HK-2 (cell line): ENCODE measurements around the gene IGSF6.

ENCODE experiments used
- DNase-seq: peaks from one replicate; pipeline ENCODE4 v3.0.0-alpha.2; 2018; ENCODE audit not compliant: unreplicated experiment

IGSF6 gene

DNA sequence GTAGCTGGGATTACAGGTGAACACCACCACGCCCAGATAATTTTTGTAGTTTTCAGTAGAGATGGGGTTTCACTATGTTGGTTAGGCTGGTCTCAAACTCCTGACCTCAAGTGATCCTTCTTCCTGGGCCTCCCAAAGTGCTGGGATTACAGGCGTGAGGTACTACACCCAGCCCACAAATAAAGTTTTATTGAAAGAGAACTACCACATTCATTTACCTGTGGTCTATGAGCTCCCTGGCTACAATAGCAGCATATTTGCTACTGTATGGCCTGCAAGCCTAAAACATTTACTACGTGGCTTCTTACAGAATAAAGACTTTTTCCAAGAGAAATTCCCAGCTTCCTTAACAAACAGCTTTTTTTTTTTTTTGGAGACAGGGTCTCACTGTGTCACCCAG is 49.6 kb downstream of the IGSF6 start:
- DNase-seq: no peak

DNA sequence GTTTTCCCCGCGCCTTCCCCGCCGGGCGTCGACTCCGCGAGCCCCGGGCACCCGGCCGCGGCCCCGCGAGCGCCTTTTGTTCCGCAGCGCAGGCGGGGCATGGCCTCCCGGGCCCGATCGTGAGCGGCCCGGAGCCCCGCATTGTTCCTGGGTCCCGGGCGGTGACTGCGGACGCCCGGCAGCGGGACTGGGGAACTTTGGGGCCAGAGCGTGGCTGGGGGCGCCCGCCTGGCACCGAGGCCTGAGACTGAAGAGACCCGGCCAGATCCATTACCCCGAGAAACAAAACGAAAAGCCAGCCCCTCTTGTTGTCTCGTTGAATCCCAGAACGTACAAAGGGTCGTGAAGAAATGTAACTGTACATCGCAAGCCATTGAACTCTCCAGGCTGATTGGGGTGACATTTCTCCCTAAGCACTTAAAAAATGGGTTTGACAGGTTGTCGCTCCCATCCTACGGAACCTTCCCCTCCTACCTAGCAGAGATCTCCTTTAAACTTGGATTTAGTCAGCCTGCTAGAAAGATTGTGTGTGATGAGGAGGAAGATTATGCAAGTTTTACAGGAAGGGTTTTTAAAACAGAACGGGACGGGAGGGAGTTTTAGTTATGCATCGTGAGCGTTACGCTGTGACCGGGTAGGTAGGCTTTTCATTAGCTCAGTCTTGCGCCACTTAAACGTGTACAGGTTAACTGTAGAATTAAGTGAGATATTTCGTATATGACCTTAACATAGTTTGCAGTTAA is 52.2 kb downstream of the IGSF6 start:
- DNase-seq: peak; percentile 6

DNA sequence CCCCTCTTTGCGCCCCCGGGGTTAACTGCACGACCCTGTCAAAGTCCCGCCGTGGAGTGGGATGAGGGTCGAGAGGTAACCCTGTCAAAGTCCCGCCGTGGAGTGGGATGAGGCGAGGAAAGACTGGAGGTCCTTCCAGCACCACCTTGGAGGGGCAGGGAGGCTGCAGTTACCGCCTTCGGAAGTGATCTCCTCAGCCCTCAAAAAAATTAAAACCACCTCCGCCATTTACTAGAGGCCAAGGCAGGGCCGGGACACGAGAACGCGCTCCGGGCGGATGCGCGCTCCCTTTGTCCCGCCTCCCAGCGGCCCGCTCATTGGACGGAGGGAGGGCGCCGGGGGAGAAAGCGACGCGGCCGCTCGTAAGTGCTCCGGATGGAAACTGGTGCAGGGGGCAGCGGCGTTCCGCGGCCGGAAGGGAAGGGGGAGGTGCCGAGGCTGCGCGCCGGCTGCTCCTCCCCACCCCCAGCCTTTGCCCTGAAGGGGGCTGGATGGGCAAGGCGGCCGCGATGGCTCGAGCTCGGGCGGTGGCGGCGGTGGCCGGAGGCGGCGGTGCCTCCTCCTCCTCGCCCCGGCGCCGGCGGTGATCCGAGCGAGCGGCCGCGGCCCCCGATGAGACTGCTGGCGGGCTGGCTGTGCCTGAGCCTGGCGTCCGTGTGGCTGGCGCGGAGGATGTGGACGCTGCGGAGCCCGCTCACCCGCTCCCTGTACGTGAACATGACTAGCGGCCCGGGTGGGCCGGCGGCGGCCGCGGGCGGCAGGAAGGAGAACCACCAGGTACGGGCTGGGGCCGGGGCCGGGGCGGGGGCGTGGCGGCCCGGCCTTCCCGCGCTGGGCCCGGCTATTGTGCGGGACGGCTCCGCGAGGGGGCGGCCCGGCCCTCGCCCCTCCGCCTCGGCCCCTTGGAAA is 53.0 kb downstream of the IGSF6 start, which contains the start of gene METTL9:
TSS of gene METTL9 (plus strand) at position 456 of the 909 bp plus-strand sequence. CDS start at position 613, 157 bp downstream.
- DNase-seq: peak; percentile 88

DNA sequence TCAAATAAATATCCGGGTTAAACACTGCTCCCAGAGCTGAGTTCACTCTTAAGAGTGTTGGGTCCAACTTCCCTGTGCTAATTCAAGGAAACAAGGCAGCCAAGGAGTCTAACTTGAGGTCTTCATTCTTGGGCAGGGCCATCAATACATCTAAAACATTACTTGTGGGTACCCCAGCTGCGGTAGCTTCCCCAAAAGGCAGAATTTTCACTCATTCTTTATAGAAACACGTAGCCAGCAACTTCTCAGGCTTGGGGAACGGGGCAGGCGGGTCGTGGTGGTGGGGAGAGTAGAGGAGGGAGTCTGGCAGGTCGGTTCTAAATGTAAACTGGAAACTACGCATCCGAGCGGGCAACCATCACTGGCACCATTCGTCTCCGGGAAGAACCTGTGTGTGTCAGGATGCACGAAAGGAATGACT is 53.7 kb downstream of the IGSF6 start:
- DNase-seq: no peak

DNA sequence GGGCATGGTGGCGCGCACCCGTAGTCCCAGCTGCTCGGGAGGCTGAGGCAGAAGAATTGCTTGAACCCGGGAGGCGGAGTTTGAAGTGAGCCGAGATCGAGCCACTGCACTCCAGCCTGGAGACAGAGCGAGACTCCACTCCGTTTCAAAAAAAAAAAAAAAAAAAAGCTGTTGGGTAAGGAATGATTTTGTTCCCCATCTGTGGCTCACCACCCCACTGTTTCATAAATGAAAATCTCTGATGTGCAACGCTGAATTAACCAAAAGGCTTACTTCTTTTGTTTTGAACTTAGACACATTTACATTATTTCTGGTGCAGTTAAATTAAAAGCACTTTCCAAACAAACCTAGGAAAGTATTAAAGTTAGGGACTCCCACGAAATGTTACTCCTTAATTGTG is 54.2 kb downstream of the IGSF6 start:
- DNase-seq: no peak

DNA sequence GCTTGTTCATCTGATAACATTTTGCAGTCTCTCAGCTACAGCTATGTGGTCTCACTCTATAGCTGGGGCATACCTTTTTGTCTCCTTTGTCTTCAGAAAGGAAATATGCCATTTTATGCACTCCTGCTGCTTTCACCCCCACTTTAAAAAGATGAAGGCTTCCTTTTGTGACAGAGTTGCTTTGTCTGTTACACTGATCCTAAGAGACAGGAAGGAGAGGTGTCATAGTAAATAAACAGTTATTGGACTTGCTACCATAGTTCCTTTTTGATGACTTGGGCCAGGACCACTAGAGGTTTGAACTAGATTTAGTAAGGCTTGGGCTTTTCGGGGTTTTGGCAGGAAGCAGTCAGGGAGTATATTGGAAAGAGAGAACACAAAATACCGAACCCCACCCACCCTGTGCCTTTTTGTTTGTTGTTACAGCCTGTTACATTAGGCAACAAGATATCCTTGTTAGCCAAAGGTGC is 54.8 kb downstream of the IGSF6 start:
- DNase-seq: no peak

DNA sequence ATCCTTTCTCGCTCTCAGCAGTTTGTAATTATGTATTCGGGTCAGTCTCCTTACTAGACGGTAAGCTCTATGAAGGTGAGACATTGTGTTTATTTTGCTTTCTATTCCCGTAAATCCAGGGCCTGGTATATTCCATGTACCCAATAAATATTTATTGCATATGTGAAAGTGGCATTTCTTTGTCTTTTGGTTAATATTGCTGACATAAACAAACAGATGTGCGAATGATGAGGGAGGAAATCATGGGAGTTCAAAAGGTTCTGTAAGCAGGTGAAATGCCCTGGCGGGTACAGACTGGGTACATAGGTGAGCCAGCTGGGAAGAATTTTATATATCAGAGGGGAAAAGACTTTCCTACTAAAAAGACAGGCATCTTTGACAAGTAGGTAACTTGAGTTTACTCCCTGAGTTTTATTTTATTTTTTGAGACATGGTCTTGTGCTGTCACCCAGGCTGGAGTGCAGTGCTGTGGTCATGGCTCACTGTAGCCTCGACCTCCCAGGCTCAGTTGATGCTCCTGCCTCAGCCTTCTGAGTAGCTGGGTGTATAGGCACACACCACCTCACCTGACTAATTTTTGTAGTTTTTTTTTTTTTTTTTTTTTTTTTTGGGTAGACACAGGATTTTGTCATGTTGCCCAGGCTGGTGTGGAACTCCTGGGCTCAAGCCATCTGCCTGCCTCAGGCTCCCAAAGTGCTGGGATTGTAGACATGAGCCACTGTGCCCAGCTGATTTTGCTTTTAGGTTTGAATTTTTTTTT is 58.7 kb downstream of the IGSF6 start:
- no peak for DNase-seq

DNA sequence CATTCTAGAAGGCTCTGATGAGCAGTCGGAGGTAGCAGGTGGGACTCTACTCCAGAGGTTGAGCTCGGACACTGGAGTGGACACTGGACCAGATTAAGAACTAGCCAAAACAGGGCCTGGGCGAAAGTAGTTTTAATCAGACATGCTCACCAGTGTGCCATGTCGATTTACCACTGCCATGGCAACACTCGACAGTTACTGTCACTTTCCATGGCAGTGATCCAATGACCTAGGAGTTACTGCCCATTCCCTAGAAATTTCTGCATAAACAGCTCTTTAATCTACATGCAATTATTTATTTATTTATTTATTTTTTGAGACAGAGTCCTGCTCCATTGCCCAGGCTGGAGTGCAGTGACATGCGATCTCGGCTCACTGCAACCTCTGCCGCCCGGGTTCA is 60.2 kb downstream of the IGSF6 start:
- DNase-seq: no peak

DNA sequence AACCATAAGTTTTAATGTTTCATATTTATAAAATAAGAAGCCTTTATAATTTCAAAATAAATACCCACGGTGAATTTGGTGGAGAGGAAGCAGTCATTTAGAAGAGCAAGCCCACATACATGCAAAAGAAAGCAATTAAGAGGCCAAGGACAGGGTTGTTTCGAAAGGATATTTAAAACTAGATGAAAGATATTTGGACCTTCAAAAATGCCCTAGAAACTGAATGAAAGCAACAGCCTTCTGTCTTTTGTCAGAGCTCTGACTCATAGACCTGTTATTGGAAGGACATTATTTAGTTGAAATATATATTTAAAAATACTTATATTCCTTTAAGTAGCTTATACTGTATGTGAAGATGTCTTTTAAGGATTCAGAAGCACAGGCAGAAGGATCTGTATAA is 61.6 kb downstream of the IGSF6 start:
- DNase-seq: no peak

DNA sequence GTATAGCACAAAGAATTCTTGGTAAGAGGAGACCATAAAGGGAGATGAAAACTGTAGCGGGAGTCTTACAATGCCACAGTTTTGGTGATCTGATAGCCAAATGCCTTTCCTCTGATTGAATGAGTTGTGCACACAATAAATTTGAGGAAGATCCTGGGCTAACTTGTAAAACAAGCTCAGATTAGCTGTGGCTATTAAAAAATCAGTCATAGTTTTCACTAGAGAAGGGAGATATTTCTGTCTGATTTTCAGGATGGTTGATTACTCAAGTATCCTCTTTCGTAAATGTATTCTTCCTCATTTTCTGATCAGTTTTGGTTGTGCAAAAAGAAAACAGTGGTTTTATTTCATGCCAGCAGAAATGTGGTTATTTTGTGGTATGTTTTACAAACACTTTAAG is 62.1 kb downstream of the IGSF6 start:
- DNase-seq: no peak

DNA sequence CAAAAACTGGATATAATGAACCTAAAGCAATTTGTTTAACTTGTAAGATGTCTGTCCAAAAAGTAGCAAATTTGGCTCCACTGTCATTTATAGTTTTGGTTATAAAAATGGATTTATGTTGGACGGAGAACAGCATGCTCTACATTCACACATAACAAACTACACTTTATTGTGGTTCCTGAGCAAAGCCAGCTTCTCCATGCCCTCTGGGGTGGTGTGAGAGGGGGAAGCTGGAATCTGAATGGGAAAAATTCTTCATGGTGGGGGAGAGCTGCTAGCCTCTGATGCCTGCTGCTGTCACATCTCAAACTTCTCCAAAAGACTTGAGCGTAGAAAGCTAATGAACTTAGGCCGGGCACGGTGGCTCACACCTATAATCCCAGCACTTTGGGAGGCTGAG is 62.9 kb downstream of the IGSF6 start:
- DNase-seq: no peak
